GM21526 (cell line): Measurements from ENCODE around the gene SHD.

ENCODE experiments used
- ATAC-seq: cut with Tn5 transposase; IDR thresholded peaks from one replicate; pipeline ENCODE4 v1.9.1; 2021; ENCODE audit warnings: moderate library complexity; ENCODE audit not compliant: unreplicated experiment, low FRiP score

The SHD gene

DNA sequence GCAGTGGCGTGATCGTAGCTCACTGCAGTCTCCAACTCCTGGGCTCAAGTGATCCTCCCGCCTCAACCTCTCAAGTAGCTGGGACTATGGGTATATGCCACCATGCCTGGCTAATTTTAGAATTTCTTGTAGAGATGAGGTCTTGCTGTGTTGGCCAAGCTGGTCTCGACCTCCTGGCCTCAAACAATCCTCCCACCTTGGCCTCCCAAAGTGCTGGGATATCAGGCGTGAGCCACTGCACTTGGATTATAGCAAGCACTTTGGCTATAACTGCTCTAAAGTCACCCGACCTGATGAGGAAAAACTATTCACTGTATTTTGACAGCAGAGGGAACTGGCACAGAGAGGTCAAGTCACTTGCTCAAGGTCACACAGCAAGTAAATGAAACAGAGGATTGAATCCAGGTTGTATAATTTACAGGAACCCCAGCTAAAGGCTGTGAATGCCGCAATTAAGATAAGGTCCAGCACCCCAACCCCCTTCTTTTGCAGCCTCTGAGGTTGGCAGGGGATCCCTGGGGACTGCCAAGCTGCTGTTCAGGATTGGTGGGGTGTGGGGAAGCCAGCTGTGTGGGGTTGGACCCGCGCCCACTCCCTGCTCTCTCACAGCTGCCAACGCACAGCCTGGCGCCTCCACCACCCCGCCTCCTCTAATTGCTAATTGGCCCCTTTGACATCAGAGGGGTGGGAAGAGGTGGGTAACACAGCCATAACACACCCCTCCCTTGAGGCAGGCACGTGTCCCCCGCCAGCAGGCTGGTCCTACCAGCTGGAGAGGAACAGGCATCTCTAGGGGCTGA lies 17.1 kb downstream of the SHD start:
- ATAC-seq: no peak

DNA sequence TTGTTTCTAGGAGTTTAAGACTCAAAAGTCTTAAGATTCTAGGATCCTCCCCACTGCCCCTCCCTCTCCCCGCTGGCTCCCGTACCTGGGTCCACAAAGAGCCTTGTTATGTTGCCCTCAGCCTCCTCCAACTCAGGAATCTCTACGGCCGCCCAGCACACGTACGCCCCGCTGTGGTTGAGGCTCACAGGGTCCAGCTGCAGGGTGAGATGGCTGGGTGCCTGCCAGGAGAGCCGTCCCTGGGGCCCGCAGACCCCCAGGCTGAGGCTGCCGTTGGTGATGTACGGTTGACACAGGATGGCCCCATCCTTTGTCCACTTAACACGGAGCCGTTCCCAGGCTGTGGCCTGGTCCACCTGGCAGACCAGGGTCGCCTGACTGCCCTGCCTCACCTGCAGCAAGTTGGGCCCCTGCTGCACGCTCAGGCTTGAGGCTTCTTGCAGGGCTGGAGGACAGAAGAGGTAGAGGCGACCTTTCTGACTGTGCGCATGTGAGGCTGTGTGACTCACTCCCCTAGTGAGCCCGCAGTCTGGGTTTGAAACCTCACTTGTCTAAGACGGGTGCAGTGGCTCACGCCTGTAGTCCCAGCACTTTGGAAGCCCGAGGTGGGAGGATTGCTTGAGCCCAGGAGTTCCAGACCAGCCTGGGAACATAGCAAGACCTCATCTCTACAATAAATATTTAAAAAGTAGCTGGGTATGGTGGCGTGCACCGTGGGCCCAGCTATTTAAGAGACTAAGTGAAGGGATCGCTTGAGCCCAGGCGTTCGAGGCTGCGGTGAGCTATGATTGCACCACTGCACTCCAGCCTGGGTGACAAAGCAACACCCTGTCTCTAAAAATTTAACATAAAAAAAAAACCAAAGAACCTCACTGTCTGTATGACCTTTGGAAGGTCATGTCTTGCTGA lies 19.1 kb downstream of the SHD start:
- ATAC-seq: no peak

DNA sequence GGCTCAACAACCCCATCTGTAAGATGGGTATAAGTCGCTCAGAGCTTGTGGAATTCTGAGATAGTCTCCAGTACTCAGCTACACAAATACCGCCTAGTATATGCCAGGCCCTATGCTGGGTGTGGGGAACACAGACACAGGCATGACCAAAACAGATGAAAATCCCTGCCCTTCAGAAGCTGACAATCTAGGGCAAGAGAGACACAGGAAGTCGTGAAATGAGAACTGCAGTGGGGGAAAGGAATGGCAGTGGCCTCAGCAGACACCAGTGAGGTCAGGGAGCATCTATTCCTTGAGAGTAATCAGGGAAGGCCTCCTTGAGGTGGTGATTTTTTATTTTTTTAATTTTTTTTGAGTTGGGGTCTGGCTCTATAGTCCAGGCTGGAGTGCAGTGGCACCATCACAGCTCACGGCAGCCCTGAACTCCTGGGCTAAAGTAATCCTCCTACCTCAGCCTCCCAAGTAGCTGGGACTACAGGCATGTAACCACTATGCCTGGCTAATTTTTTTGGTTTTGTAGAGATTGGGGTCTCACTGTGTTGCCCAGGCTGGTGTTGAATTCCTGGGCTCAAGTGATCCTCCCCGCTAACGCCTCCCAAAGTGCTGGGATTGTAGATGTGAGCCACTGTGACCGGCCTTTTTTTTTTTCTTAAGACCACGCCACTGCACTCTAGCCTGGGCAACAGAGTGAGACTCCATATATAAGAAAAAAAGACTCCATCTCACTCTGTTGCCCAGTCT lies 19.9 kb downstream of the SHD start:
- no peak for ATAC-seq

DNA sequence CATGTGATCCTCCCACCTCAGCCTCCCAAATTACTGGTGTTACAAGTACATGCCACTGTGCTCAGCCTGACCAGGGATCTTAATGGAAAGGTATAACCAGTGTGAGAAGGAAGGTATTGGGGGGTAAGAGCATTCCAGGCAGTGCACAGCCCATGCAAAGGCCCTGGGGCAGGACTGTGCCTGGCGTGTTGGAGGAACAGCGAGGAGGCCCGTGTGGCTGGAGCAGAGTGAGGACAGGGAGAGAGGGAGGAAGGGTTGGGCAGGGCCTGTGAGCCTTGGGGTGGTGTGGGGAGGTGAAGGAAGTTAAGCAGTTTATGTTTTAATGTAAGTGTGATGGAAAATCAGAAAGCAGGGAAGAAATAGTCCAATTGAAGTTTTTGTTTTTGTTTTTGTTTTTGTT lies 21.5 kb downstream of the SHD start:
- no peak for ATAC-seq

DNA sequence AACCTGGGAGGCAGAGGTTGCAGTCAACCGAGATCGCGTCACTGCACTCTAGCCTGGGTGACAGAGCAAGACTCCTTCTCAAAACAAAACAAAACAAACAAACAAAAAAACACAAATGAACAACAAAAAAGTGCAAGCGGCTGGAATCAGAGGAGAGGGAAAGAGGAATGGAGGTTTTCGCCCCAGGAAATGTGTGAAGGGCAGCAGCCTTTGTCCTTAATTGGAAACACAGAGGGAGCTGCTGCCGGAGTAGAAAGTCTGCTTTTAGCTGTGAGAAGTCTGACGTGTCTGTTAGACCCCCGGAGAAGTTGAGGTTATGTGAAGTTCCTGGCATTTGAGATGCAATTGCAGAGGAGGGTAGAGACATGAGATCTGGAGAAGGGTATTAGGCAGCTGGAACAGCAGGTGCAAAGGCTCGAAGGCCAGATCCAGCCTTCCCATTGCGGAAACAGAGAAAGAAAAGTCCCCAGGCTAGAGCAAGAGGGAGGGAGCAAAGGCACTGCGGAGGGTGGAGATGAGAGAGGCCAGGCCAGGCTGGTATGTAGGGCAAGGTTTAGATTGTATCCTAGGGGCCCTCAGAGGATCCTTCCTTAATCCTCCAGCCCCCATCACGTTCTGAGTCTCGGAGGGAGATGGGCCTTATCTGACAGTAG lies 22.6 kb downstream of the SHD start:
- ATAC-seq: no peak

DNA sequence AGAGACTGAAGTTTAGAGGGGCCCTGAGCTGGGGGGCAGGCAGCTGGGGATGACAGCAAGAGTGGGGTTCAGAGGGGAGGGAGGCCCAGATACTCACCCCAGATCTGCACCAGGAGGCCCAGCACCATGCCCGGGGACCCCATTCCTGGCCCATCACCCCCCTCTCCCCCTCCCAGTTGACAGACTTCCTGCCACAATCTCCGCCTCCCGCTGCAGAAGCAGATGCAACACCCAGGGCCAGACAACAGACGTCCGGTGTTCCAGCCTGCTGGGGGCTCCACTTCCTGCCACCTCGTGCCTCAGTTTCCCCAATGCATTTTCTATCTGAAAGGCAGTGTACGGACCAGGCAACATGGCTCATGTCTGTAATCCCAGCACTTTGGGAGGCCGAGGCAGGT lies 23.2 kb downstream of the SHD start, which contains the start of gene TMIGD2:
TMIGD2 (minus strand) TSS at position 147 of the 398 bp plus-strand sequence; CDS start at position 143, 4 bp downstream.
- ATAC-seq: no peak

DNA sequence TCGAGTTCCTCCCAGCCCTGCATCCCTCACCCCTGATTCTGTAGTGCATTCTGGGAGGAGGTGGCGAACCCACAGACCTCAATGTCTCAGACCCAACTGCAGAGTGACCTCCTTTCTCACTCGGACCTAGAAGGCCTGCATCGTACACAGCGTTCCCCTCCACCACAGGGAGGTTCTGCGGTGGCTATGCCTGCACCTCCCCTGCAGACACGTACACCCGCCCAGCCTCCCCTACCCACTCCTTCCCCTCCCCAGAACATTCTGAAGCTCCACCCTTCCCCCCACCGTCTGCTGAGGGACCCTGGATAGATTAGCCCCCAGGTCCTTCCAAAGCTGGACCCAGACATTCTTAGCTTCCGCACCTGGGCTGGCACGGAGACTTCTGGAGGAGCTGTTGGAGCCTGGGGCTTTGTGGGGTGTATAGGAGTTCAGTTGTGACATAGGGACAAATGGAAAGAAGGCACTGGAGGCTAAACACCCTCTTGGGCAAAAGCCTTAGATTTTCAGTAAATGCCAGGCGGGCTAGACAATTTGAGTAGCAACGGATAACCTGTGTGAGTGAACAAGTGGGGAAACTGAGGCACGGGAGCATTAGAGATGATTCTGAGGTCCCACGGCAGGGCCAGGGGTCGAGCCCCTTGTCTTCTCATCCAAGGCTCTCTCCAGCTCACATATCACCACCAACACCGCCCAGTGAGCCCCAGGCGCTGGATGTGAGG lies 24.9 kb downstream of the SHD start:
- ATAC-seq: no peak

DNA sequence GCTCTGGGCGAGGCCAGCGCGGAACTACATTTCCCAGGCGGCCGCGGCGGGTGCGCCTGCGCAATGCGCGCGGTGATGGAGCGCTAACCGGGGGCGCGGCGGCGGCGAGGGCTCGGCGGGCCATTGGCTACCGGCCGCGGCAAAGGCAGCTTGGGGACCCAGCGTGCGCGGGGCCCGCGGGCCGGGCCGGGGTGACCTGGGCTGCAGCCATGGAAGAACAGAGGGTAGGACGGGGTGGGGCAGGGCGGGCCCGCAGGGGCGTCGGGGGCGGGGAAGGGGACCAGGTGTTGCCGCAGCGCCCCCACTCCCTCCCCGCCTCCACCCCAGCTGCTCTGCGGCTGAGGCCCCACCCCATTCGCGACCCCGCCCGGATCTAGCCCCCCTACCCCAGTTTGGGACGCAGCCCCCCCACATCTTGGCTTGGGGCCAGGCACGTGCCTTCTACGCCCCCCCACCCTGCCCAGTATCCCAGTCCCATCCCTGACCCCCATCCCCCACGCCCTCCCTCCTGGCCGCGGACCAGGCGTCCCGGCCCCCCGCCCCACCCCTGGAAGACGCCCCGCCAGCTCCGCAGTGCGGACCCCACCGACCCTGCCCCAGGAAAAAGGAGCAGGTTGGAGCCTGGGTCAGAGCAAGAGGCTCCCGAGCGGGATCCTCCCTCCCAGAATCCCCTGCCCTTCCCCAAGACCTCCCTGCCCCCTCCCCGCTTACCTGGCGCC lies 25.6 kb downstream of the SHD start, which contains the start of gene FSD1:
FSD1 (plus strand) TSS at position 61 of the 719 bp plus-strand sequence; CDS start at position 210, 149 bp downstream.
- no peak for ATAC-seq

DNA sequence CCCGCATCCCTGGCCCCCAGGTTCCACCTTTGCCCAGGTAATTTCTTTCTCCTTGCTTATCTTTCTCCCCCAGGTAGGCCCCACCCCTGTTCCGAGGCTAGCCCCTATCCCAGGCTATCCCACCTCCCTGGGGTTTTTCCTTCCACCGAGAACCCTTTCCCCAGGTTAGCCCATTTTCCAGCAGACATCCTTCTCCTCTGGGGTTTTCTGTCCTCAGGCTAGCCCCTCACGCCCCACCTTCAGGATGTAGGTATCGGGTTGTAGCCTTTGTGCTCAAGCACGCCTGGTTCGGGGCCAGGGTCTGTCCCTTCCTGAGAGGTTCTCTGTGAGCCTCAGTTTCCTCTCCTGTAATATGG lies 26.2 kb downstream of the SHD start:
- no peak for ATAC-seq

DNA sequence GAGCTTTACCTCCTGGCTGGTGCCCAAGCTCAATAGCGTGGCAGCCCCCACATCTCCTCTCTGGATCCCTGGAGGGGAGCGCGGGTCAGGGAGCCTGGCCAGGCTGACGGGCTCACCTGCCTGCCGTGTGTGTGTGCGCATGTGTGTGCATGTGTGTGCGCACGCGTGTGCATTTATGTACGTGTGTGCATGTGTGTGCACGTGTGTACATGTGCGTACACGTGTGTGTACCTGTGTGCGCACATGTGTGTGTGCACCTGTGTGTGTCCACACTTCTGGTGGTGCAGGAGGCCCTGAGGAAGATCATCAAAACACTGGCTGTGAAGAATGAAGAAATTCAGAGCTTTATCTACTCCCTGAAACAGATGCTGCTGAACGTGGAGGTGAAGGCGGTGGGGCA lies 26.6 kb downstream of the SHD start:
- ATAC-seq: no peak

DNA sequence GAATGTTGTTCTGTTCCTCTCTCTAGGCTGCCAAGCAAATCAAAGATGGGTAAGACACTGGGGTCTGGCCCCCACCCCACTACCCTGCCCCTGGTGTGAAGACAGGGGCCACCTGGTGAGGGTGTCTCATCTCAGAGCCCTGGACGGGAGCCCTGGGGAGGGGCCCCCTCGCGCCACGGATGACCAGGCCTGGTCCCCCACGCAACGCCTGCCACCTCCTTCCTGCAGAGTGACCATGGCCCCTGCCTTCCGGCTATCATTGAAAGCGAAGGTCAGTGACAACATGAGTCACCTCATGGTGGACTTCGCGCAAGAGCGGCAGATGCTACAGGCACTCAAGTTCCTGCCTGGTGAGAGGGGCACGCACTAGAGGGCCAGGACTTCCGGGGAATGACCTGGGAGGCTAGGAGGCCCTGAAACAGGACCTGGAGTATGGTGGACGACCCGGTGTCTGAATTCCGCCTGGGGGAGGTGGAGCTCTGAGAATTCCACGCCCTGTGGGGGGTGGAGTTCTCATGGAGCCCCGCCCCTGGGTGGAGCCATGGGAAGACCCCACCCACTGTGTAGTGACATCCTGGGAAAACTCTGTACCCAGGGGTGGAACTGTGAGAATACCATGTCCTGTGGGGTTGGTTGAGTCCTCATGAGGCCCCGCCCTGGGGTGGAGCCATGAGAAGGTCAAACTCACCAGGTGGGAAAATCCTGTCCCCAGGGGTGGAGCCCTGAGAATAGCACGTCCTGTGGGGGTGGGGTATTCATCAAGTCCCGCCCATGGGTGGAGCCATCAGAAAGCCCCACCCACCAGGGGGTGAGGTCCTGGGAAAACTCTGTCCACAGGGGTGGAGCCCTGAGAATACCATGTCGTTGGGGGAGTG lies 31.4 kb downstream of the SHD start:
- no peak for ATAC-seq

DNA sequence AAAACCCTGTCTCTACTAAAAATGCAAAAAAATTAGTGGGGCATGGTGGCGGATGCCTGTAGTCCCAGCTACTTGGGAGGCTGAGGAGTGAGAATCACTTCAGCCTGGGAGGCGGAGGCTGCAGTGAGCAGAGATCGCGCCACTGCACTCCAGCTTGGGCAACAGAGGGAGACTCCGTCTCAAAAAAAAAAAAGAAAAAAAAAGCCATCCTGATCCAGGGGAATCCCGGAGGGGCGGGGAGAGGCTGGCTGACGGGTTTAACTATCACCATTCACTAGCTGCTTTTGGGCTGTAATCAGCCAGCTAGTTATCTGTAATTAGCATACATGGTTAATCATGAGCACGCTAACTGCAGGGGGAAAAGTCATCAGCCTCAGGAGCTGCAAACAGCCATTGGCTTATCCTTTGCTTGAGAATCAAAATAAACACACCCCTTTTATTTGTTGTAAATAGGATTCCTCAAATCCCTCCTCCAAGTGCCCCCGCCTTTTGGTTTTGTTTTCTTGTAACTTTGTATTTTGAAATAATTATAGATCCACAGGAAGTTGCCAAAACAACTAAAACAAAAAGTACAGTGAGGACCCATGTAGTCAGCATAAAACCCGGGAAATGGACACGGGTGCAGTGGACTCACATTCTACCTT lies 34.9 kb downstream of the SHD start:
- ATAC-seq: no peak

DNA sequence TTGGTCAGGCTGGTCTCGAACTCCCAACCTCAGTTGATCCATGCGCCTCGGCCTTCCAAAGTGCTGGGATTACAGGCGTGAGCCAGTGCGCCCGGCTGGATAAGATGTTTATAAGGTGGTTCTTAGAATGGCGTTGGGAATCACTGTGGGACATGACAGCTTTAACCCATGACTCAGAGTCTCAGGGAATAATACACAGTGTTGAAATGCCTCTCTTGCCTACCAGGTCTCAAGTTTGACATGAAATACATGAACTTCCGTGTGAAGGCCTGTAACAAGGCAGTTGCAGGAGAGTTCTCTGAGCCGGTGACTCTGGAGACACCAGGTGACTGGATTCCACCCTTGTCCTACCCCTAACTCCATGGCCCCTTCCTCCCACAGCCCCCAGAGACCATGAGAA lies 37.9 kb downstream of the SHD start:
- ATAC-seq: no peak

DNA sequence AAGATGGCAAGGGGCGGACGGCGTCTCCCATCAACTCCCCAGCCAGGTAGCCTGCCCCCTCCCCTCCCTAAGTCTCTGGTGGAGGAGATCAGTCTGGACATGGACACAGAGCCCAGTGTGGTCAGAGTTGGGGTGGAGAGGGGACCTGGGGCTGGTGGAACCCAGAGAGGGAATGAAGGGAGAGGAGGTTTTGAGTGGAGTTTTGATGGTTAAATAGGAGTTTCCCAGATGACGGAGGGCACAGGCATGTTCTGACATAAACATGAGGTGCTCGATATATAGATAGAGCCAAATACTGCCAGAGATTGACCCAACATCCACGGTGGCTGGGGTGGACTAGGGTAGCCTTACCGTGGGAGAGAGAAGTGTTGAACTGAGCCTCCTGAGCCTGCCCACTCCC lies 39.4 kb downstream of the SHD start:
- no peak for ATAC-seq

DNA sequence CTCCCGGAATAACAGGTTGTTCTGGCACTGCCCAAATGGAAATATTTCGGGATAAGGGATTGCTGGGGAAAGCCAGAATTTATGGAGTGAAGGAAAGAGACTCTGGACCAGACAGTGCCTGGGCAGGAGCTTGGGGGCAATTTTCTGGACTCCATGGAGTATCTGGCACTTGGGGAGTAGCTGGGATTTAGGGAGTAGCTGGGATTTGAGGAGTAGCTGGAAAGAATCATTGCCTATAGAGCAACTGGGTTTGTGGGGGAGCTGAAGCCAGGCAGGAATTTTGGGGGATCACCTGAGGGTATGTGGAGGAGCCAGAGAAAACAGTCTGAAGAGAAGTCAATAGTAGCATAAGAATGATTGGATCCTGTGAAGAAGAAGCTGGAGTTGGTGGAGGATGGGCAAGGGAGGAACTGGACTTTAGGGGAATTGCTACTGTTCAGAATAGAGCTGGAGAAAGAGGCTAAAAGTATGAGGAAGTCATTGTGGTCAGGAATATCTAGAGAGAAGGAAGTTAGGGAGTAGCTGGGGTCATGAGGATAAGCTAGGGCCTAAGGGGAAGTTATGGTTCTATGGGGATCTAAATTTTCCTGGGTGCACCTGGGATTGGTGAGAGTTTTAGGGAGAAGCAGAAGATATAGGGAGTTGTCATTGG lies 40.1 kb downstream of the SHD start:
- ATAC-seq: no peak

DNA sequence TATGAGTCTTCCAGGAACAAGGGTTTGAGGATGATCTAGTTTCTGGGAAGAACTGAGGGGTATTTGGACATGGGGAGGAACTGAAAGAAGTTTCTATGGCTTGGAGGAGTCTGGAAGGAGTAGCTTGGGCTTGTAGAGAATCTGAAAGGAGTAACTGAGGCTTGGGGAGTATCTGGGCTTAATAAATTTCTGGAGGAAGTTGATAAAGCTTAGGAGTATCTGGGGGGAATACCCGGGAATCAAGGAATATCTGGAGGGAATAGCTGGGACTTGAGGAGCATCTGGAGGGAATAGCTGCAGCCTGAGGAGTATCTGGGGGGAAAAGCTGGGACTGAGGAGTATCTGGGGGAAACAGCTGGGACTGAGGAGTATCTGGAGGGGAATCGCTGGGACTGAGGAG lies 41.4 kb downstream of the SHD start:
- ATAC-seq: no peak

DNA sequence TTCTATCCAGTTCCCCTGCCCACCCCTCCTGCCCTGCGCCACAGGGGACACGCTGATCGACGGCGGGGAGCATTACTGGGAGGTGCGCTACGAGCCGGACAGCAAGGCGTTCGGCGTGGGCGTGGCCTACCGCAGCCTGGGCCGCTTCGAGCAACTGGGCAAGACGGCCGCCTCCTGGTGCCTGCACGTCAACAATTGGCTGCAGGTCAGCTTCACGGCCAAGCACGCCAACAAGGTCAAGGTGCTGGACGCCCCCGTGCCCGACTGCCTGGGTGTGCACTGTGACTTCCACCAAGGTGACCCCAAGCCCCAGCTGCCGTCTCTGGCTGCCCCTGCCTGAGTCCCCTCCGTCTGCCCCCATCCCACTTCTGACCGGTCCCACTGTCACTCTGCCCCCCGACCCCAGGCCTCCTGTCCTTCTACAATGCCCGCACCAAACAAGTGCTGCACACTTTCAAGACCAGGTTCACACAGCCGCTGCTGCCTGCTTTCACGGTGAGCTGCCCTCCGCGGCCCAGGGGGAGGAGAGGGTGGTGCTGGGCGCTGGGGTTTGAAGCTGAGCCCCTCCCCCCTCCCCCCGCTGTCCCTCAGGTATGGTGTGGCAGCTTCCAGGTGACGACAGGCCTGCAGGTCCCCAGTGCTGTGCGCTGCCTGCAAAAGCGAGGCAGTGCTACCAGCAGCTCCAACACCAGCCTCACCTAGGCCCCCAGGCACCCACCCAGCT lies 44.0 kb downstream of the SHD start:
- ATAC-seq: no peak
